Measurements from ENCODE around the gene LRRC8C.

The LRRC8C gene

DNA sequence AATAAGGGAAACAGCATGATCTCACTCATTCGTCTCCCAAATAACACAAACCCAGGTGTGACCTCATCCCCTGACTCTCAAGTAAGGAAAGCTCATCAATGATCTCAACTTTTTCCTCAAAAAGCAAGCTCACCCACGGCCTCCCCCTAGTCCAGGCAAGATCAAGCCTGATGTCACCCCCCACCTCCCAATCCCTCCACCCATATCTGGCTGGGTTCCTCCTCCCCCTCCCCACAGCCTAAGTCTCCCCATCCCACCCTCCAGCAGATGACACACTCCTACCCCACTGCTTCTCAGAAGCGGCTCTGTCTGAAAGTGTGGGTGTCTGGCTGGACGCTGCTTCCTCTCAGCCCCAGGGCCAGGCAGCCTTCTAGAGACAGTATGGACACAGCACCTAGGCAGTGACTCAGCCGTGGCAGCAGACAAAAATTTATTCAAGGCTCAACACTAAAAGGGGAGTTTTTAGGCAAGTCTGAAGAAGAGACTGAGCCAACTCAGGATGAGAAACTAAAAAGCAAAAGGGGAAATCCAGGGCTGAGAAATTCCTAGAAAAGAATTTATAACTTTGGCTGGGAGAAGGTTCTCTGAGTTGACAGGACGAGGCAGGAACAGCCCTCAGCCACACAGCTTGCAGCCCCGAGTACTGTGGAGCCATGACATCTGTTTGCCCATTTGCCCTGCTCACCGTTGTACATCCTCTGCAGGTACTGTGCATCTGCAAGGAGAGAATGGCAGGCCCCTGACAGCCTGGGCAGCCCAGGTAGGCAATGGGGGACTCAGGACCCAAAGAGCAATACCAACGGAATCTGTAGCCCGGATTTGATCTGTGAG lies 106.3 kb downstream of the LRRC8C start:
- peak; percentile 85 for DNase-seq (ENCODE audit: low read depth)
- no peak overlapping the region for H3K4me3 ChIP-seq (ENCODE audit: low read length)
- TF ChIP-seq CTCF (IDR thresholded peaks at IDR 0.05; ENCODE audit: insufficient read depth, low read depth, low read length, missing control alignments), result no peak

GRCh38 chr1:89739844-89740216 lies 106.9 kb downstream of the LRRC8C start:
- no peak overlapping the region for H3K4me3 ChIP-seq (ENCODE audit: low read length)
- TF ChIP-seq CTCF (IDR thresholded peaks at IDR 0.05; ENCODE audit: insufficient read depth, low read depth, low read length, missing control alignments), result no peak
- no peak for DNase-seq (ENCODE audit: low read depth)

DNA sequence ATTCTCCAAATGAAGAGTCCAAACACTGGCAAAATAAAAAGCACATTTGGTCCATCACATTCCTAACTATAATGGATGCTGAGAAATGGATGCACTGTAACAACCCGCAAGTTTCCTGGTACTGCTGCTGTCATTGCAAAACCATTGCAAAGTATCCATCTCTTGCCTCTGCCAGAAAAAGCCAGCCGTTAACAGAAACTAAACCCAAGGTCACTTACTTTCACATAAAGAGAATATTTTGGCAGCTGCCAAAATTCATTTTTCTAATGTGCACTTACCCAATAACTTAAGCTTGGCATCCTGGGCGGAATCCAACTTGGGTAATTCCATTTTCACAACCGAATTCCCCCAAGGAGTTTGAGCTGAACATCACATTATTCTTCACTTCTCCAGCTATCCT lies 110.9 kb downstream of the LRRC8C start:
- TF ChIP-seq CTCF (IDR thresholded peaks at IDR 0.05; ENCODE audit: insufficient read depth, low read depth, low read length, missing control alignments), result no peak
- no peak overlapping the region for H3K4me3 ChIP-seq (ENCODE audit: low read length)
- no peak for DNase-seq (ENCODE audit: low read depth)

GRCh38 chr1:89746424-89747149 lies 113.7 kb downstream of the LRRC8C start:
- no peak for TF ChIP-seq CTCF (IDR thresholded peaks at IDR 0.05; ENCODE audit: insufficient read depth, low read depth, low read length, missing control alignments)
- no peak overlapping the region for H3K4me3 ChIP-seq (ENCODE audit: low read length)
- no peak for DNase-seq (ENCODE audit: low read depth)

DNA sequence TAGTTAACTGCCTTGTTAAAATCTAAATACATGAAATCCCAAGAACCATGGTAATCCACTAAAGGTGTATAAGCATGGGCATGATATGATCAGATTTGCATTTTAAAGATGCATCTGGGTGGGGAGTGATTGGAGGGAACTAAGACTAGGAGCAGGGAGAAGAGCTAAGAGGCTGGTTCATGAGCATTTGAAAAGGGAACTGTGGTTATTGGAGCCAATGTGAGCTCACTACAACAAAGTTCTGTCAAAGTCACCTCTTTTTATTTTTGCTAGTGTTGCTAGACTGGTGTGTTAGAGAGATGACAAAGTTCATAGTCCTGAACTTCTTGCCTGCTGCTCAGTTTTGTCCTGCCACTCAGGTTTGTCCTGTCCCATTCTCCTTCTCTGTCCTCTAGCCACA lies 120.8 kb downstream of the LRRC8C start:
- TF ChIP-seq CTCF (IDR thresholded peaks at IDR 0.05; ENCODE audit: insufficient read depth, low read depth, low read length, missing control alignments), result no peak
- no peak overlapping the region for H3K4me3 ChIP-seq (ENCODE audit: low read length)
- DNase-seq (ENCODE audit: low read depth), result no peak

DNA sequence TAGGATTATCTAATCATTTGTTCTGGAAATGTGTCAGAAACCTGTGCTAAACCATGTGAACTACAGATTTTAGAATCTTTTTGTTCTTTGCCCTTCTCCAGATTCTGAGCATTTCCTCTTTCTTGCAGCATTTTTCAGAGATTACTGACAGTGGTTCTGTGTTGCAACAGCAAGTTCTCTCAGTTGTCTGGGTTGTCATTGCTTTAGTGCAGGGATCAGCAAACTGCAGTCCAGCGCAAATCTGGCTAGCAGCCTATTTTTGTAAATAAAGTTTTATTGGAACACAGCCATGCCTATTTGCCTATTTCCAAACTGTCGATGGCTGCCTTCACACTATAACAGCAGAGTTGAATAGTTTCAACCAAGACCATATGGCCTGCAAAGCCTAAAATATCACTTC lies 121.6 kb downstream of the LRRC8C start:
- TF ChIP-seq CTCF (IDR thresholded peaks at IDR 0.05; ENCODE audit: insufficient read depth, low read depth, low read length, missing control alignments), result no peak
- peak; percentile 49 for DNase-seq (ENCODE audit: low read depth)
- no peak overlapping the region for H3K4me3 ChIP-seq (ENCODE audit: low read length)
